SK-N-SH (cell line): Measurements from ENCODE around the gene SLC9A6.

Experiments
- CTCF ChIP-seq: fragments of 200-600 bp; sonication (generic); IDR thresholded peaks from 2 replicates; pipeline ENCODE4 v1.6.1; 2017; ENCODE audit warnings: antibody characterized with exemption, mild to moderate bottlenecking, moderate library complexity
- IRF3 ChIP-seq: fragments of 150-350 bp; IDR thresholded peaks from 2 replicates; pipeline ENCODE4 v1.6.1; 2016; ENCODE audit warnings: mild to moderate bottlenecking, low read depth, low read length
- JUND ChIP-seq: IDR thresholded peaks from 2 replicates; pipeline ENCODE4 v1.4.0; 2012
- MAX ChIP-seq: IDR thresholded peaks from 2 replicates; pipeline ENCODE4 v1.4.0; 2012; ENCODE audit warnings: low read depth
- NFIC ChIP-seq: IDR thresholded peaks from 2 replicates; pipeline ENCODE4 v1.4.0; 2012; ENCODE audit warnings: borderline replicate concordance
- PBX3 ChIP-seq: IDR thresholded peaks from 2 replicates; pipeline ENCODE4; 2012
- RCOR1 ChIP-seq: fragments of 150-350 bp; IDR thresholded peaks from 2 replicates; pipeline ENCODE4 v1.6.1; 2017; ENCODE audit warnings: antibody characterized with exemption, low read length
- RFX5 ChIP-seq: IDR thresholded peaks from 2 replicates; pipeline ENCODE4 v1.6.1; 2012; ENCODE audit warnings: mild to moderate bottlenecking, improper control_type of control experiment, low read length
- RXRA ChIP-seq: IDR thresholded peaks from 2 replicates; pipeline ENCODE4 v1.4.0; 2012; ENCODE audit warnings: low read depth, mild to moderate bottlenecking, borderline replicate concordance
- TAF1 ChIP-seq: IDR thresholded peaks from 2 replicates; pipeline ENCODE4 v1.6.1; 2012; ENCODE audit warnings: low read depth, mild to moderate bottlenecking, low read length, moderate library complexity, borderline replicate concordance
- USF2 ChIP-seq: fragments of 150-350 bp; IDR thresholded peaks from 2 replicates; pipeline ENCODE4 v1.6.1; 2017; ENCODE audit warnings: antibody characterized with exemption, low read length, low read depth, borderline replicate concordance

GRCh38 chrX:136061286-136061685 lies 76.1 kb downstream of the SLC9A6 start:
- no peak for TF ChIP-seq JUND
- no peak for TF ChIP-seq CTCF
- no peak for TF ChIP-seq RCOR1
- no peak for TF ChIP-seq PBX3
- TF ChIP-seq RFX5: no peak
- no peak for TF ChIP-seq USF2
- TF ChIP-seq NFIC: no peak
- no peak for TF ChIP-seq MAX
- TF ChIP-seq TAF1: no peak
- no peak for TF ChIP-seq RXRA
- no peak for TF ChIP-seq IRF3
